ENCODE results near the gene TEC.
"Not testable (repeated sequence)": the region's sequence is repeated elsewhere in the genome, so short reads cannot be mapped to it uniquely, and the experiment has no call there.

Gene TEC

GRCh38 chr4:48219430-48219829, 50.2 kb downstream of the TEC start:
- H3K27ac ChIP-seq (ENCODE audit: low read depth, low read length); H3K9ac ChIP-seq (ENCODE audit: low read length); H3K27me3 ChIP-seq (ENCODE audit: control insufficient read depth, insufficient read depth, low read length); H3K4me1 ChIP-seq (ENCODE audit: control insufficient read depth, insufficient read depth, low read length); H3K4me3 ChIP-seq (ENCODE audit: low read depth, low read length); H3K36me3 ChIP-seq (ENCODE audit: control insufficient read depth, insufficient read depth, low read length); H3K9me3 ChIP-seq (ENCODE audit: control insufficient read depth, insufficient read depth, low read depth, low read length): not testable (repeated sequence)

DNA sequence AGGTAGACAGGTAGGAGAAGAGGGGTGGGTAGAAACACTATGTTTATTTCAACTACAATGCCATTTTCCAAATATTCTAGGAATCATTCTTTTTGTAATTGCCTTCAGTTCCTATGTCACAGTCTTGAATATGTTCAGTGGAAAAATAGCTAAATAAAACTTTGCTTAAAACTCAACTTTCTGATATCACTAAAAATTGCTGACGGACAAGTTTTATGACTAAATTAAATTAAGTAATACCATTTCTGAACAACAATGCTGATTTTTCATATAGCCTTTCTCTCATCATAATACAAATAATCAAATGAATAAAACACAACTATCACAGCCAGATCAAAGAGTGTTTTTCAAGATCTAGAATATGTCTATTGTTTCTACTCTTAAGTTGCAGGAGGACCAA, 53.1 kb downstream of the TEC start:
- no peaks in the 10 kb centered on the region for H3K36me3 ChIP-seq (ENCODE audit: control insufficient read depth, insufficient read depth, low read length)
- H3K4me3 ChIP-seq (ENCODE audit: low read depth, low read length): no peak overlapping the region
- H3K9ac ChIP-seq (ENCODE audit: low read length): no peak overlapping the region
- H3K27me3 ChIP-seq (ENCODE audit: control insufficient read depth, insufficient read depth, low read length): no peaks in the 10 kb centered on the region
- no peaks in the 10 kb centered on the region for H3K9me3 ChIP-seq (ENCODE audit: control insufficient read depth, insufficient read depth, low read depth, low read length)
- no peak overlapping the region for H3K27ac ChIP-seq (ENCODE audit: low read depth, low read length)
- no peaks in the 10 kb centered on the region for H3K4me1 ChIP-seq (ENCODE audit: control insufficient read depth, insufficient read depth, low read length)

- H3K27ac ChIP-seq (ENCODE audit: low read depth, low read length): no peak overlapping the region
- H3K4me1 ChIP-seq (ENCODE audit: control insufficient read depth, insufficient read depth, low read length): no peaks in the 10 kb centered on the region
- H3K27me3 ChIP-seq (ENCODE audit: control insufficient read depth, insufficient read depth, low read length): no peaks in the 10 kb centered on the region
- H3K4me3 ChIP-seq (ENCODE audit: low read depth, low read length): no peak overlapping the region
- H3K9me3 ChIP-seq (ENCODE audit: control insufficient read depth, insufficient read depth, low read depth, low read length): no peaks in the 10 kb centered on the region
- no peaks in the 10 kb centered on the region for H3K36me3 ChIP-seq (ENCODE audit: control insufficient read depth, insufficient read depth, low read length)
- H3K9ac ChIP-seq (ENCODE audit: low read length): no peak overlapping the region
Measured at GRCh38 chr4:48215977-48216376, 53.7 kb downstream of the TEC start.

DNA sequence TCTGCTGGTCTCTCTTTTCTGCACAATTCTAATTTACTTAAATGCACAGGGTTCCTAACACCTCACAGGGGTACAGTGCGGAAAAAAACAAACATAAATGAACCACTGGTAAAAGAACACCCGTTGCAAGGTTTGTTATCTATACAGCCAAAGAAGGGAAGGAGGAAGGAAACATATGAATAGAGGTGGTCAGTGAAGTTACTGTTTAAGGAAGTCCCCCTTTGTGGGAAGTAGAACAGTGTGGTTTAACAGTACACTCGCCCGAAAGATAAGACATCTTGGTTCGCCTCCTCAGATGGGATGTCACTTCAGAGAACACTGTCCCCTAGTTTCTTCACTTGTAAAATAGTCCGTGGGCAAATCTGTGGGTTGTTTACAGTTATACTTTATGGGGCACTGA, 57.5 kb downstream of the TEC start:
- Histone ChIP-seq H3K9ac (ENCODE audit: low read length) (no peak overlapping the region), H3K4me3 (ENCODE audit: low read depth, low read length) (no peak overlapping the region), H3K27me3 (ENCODE audit: control insufficient read depth, insufficient read depth, low read length) (no peaks in the 10 kb centered on the region), H3K27ac (ENCODE audit: low read depth, low read length) (no peak overlapping the region), H3K9me3 (ENCODE audit: control insufficient read depth, insufficient read depth, low read depth, low read length) (no peaks in the 10 kb centered on the region), H3K36me3 (ENCODE audit: control insufficient read depth, insufficient read depth, low read length) (no peaks in the 10 kb centered on the region), H3K4me1 (ENCODE audit: control insufficient read depth, insufficient read depth, low read length) (no peaks in the 10 kb centered on the region)

GRCh38 chr4:48210966-48211328, 58.7 kb downstream of the TEC start:
- Histone ChIP-seq H3K4me1 (ENCODE audit: control insufficient read depth, insufficient read depth, low read length) (no peaks in the 10 kb centered on the region), H3K4me3 (ENCODE audit: low read depth, low read length) (no peak overlapping the region)

DNA sequence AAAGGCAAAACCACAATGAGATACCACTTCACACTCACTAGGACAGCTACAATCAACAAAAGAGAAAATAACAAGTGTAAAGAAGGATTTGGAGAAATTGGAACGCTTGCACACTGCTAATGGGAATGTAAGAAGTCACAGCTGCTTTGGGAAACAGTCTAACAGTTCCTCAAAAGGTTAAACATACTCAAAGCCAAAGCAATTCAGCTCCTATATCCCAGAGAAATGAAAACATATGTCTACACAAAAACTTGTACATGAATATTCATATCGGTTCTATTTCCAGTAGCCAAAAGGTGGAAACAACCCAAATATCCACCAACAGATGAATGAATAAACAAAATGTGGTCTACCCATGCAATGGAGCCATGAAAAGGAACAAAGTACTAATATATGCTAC, 64.0 kb downstream of the TEC start:
- Histone ChIP-seq H3K36me3 (ENCODE audit: control insufficient read depth, insufficient read depth, low read length) (no peaks in the 10 kb centered on the region), H3K27me3 (ENCODE audit: control insufficient read depth, insufficient read depth, low read length) (no peaks in the 10 kb centered on the region), H3K9me3 (ENCODE audit: control insufficient read depth, insufficient read depth, low read depth, low read length) (no peaks in the 10 kb centered on the region), H3K4me1 (ENCODE audit: control insufficient read depth, insufficient read depth, low read length) (no peaks in the 10 kb centered on the region), H3K4me3 (ENCODE audit: low read depth, low read length) (no peak overlapping the region), H3K9ac (ENCODE audit: low read length) (no peak overlapping the region), H3K27ac (ENCODE audit: low read depth, low read length) (no peak overlapping the region)

More at GRCh38 chr4:48210966-48211328, 58.7 kb downstream of the TEC start:
- no peaks in the 10 kb centered on the region for H3K36me3 ChIP-seq (ENCODE audit: control insufficient read depth, insufficient read depth, low read length)
- no peaks in the 10 kb centered on the region for H3K9me3 ChIP-seq (ENCODE audit: control insufficient read depth, insufficient read depth, low read depth, low read length)
- H3K27ac ChIP-seq (ENCODE audit: low read depth, low read length): no peak overlapping the region
- no peak overlapping the region for H3K9ac ChIP-seq (ENCODE audit: low read length)
- no peaks in the 10 kb centered on the region for H3K27me3 ChIP-seq (ENCODE audit: control insufficient read depth, insufficient read depth, low read length)

DNA sequence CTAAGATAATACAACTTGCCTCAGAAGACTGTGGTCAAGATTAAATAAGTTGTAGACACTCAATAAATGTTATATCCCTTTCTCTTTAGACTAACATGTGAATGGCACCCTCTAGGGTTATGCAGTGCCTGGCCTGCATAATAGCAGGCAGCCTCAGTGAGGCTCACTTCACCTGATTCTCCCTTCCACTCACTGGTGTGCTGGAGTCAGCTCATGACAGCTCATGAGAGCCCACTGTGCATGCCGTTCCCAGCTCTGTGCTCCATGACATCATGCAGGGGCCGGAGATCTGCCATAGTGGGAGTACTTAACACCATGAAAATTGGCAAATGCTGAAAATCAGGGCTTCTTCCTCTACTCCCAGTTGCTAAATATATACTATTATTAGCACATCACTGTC, 64.5 kb downstream of the TEC start:
- Histone ChIP-seq H3K9ac (ENCODE audit: low read length) (no peak overlapping the region), H3K9me3 (ENCODE audit: control insufficient read depth, insufficient read depth, low read depth, low read length) (no peaks in the 10 kb centered on the region), H3K27me3 (ENCODE audit: control insufficient read depth, insufficient read depth, low read length) (no peaks in the 10 kb centered on the region), H3K27ac (ENCODE audit: low read depth, low read length) (no peak overlapping the region), H3K36me3 (ENCODE audit: control insufficient read depth, insufficient read depth, low read length) (no peaks in the 10 kb centered on the region), H3K4me3 (ENCODE audit: low read depth, low read length) (no peak overlapping the region), H3K4me1 (ENCODE audit: control insufficient read depth, insufficient read depth, low read length) (no peaks in the 10 kb centered on the region)

- Histone ChIP-seq H3K27me3 (ENCODE audit: control insufficient read depth, insufficient read depth, low read length) (no peaks in the 10 kb centered on the region), H3K9ac (ENCODE audit: low read length) (no peak overlapping the region), H3K9me3 (ENCODE audit: control insufficient read depth, insufficient read depth, low read depth, low read length) (no peaks in the 10 kb centered on the region), H3K4me1 (ENCODE audit: control insufficient read depth, insufficient read depth, low read length) (no peaks in the 10 kb centered on the region), H3K4me3 (ENCODE audit: low read depth, low read length) (no peak overlapping the region), H3K36me3 (ENCODE audit: control insufficient read depth, insufficient read depth, low read length) (no peaks in the 10 kb centered on the region), H3K27ac (ENCODE audit: low read depth, low read length) (no peak overlapping the region)
Measured at GRCh38 chr4:48203819-48204218, 65.8 kb downstream of the TEC start.

DNA sequence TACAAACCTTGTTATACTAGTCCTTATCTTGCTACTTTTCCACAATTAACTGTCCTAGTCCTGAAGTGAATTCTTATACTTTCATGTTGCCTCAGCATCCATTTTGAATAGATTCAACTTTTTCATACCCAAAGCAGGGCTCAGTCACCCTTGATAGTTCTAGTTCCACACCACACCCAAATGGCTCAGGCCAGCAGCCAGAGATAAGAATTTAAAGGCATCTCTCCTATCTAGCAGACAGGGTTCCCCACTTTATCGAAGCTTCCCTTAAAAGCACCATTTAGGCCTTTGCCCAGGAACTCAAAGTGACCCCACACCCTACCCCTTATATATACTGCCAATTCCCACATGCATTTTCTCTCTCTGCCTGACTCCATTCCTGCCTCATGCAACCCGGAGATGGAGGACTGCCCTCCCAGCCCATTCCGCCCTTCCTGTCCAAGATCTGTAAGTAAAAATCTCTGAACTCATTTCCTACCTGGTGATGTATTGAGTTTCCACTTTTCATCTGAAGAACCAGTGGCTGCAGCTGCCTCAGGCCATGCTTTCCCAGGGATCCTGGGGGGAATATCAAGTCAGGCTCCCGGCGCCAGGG, 71.9 kb downstream of the TEC start:
- Histone ChIP-seq H3K4me3 (ENCODE audit: low read depth, low read length) (no peak overlapping the region), H3K9ac (ENCODE audit: low read length) (no peak overlapping the region), H3K36me3 (ENCODE audit: control insufficient read depth, insufficient read depth, low read length) (no peaks in the 10 kb centered on the region), H3K9me3 (ENCODE audit: control insufficient read depth, insufficient read depth, low read depth, low read length) (no peaks in the 10 kb centered on the region), H3K27me3 (ENCODE audit: control insufficient read depth, insufficient read depth, low read length) (no peaks in the 10 kb centered on the region), H3K27ac (ENCODE audit: low read depth, low read length) (no peak overlapping the region), H3K4me1 (ENCODE audit: control insufficient read depth, insufficient read depth, low read length) (no peaks in the 10 kb centered on the region)

GRCh38 chr4:48196758-48197504, 72.7 kb downstream of the TEC start:
- H3K9me3 ChIP-seq (ENCODE audit: control insufficient read depth, insufficient read depth, low read depth, low read length): no peaks in the 10 kb centered on the region
- H3K9ac ChIP-seq (ENCODE audit: low read length): no peak overlapping the region
- H3K27ac ChIP-seq (ENCODE audit: low read depth, low read length): no peak overlapping the region
- no peaks in the 10 kb centered on the region for H3K27me3 ChIP-seq (ENCODE audit: control insufficient read depth, insufficient read depth, low read length)
- H3K36me3 ChIP-seq (ENCODE audit: control insufficient read depth, insufficient read depth, low read length): no peaks in the 10 kb centered on the region
- no peaks in the 10 kb centered on the region for H3K4me1 ChIP-seq (ENCODE audit: control insufficient read depth, insufficient read depth, low read length)
- no peak overlapping the region for H3K4me3 ChIP-seq (ENCODE audit: low read depth, low read length)

- H3K4me1 ChIP-seq (ENCODE audit: control insufficient read depth, insufficient read depth, low read length): no peaks in the 10 kb centered on the region
- no peaks in the 10 kb centered on the region for H3K9me3 ChIP-seq (ENCODE audit: control insufficient read depth, insufficient read depth, low read depth, low read length)
- no peak overlapping the region for H3K27ac ChIP-seq (ENCODE audit: low read depth, low read length)
- no peaks in the 10 kb centered on the region for H3K36me3 ChIP-seq (ENCODE audit: control insufficient read depth, insufficient read depth, low read length)
- H3K27me3 ChIP-seq (ENCODE audit: control insufficient read depth, insufficient read depth, low read length): no peaks in the 10 kb centered on the region
- no peak overlapping the region for H3K4me3 ChIP-seq (ENCODE audit: low read depth, low read length)
- no peak overlapping the region for H3K9ac ChIP-seq (ENCODE audit: low read length)
Measured at GRCh38 chr4:48195853-48196252, 73.8 kb downstream of the TEC start.

All from HUES6 (cell line).